Chondrocyte (in vitro differentiated cells): ENCODE results near the gene EGLN1. TPM values are rescaled to one million over a fixed set of nuclear protein-coding genes. Genes with fewer than 3 reads are reported as not detected.
"Not testable (repeated sequence)": the region's sequence is repeated elsewhere in the genome, so short reads cannot be mapped to it uniquely, and the experiment has no call there.

Experiments
- DNase-seq: peaks from one replicate; pipeline ENCODE4 v3.0.0; 2021; ENCODE audit warnings: mixed read lengths, low spot score
- H3K27ac Mint-ChIP-seq: one replicate; pipeline ENCODE4 v1.8.0; 2021; ENCODE audit warnings: mild to moderate bottlenecking, moderate library complexity, mixed read lengths; ENCODE audit not compliant: unreplicated experiment
- H3K27me3 Mint-ChIP-seq: 2 replicates; pipeline ENCODE4 v1.8.0; 2021; ENCODE audit warnings: low read depth, mixed read lengths
- H3K36me3 Mint-ChIP-seq: 2 replicates; pipeline ENCODE4 v1.8.0; 2021; ENCODE audit warnings: low read depth, mixed read lengths
- H3K4me1 Mint-ChIP-seq: 2 replicates; pipeline ENCODE4 v1.8.0; 2021; ENCODE audit warnings: low read depth, mild to moderate bottlenecking, mixed read lengths
- H3K4me3 Mint-ChIP-seq: one replicate; pipeline ENCODE4 v1.8.0; 2021; ENCODE audit warnings: mild to moderate bottlenecking, moderate library complexity, mixed read lengths; ENCODE audit not compliant: unreplicated experiment
- H3K9me3 Mint-ChIP-seq: 2 replicates; pipeline ENCODE4 v1.8.0; 2021; ENCODE audit warnings: low read depth, mixed read lengths
- CTCF ChIP-seq: fragments of 200-600 bp; sonication (generic); IDR thresholded peaks from 2 replicates; pipeline ENCODE4 v1.5.0; 2021; ENCODE audit warnings: antibody characterized with exemption, mild to moderate bottlenecking, moderate library complexity
- total RNA-seq: library from RNA; stranded (reverse); gene quantifications from 3 replicates; pipeline ENCODE4 v1.2.1, GENCODE V29; 2021

Gene EGLN1
- total RNA-seq, 1 donor from 2014 or later, result 36.6 TPM

- TF ChIP-seq CTCF, result no peak
- Mint-ChIP-seq H3K27ac (no peak overlapping the region), H3K4me3 (no peak overlapping the region), H3K27me3 (peaks cover 7% of the 10 kb centered on the region), H3K9me3 (peaks cover 19% of the 10 kb centered on the region), H3K4me1 (no peaks in the 10 kb centered on the region), H3K36me3 (peaks cover 2% of the 10 kb centered on the region)
- DNase-seq, result no peak
Observed at GRCh38 chr1:231442735-231443134, 20.6 kb upstream of the EGLN1 start.

- no peaks in the 10 kb centered on the region for H3K4me1 Mint-ChIP-seq
- no peak overlapping the region for H3K27ac Mint-ChIP-seq
- peaks cover 3% of the 10 kb centered on the region for H3K9me3 Mint-ChIP-seq
- no peaks in the 10 kb centered on the region for H3K36me3 Mint-ChIP-seq
- no peak for TF ChIP-seq CTCF
- H3K4me3 Mint-ChIP-seq, result no peak overlapping the region
- no peak for DNase-seq
- no peaks in the 10 kb centered on the region for H3K27me3 Mint-ChIP-seq
Observed at GRCh38 chr1:231432996-231433395, 10.9 kb upstream of the EGLN1 start.

GRCh38 chr1:231431665-231432415 lies 9.8 kb upstream of the EGLN1 start:
- no peak overlapping the region for H3K4me3 Mint-ChIP-seq
- H3K27me3 Mint-ChIP-seq, result no peaks in the 10 kb centered on the region
- DNase-seq, result no peak
- H3K36me3 Mint-ChIP-seq, result no peaks in the 10 kb centered on the region
- no peaks in the 10 kb centered on the region for H3K4me1 Mint-ChIP-seq
- no peak overlapping the region for H3K27ac Mint-ChIP-seq
- peaks cover 3% of the 10 kb centered on the region for H3K9me3 Mint-ChIP-seq
- no peak for TF ChIP-seq CTCF

GRCh38 chr1:231430678-231431352 lies 8.7 kb upstream of the EGLN1 start:
- H3K4me3 Mint-ChIP-seq, H3K4me1 Mint-ChIP-seq, DNase-seq, H3K36me3 Mint-ChIP-seq, H3K27me3 Mint-ChIP-seq, H3K27ac Mint-ChIP-seq, H3K9me3 Mint-ChIP-seq: not testable (repeated sequence)

- Mint-ChIP-seq H3K4me3 (no peak overlapping the region), H3K4me1 (peaks cover 12% of the 10 kb centered on the region), H3K27ac (no peak overlapping the region), H3K9me3 (no peaks in the 10 kb centered on the region), H3K36me3 (no peaks in the 10 kb centered on the region), H3K27me3 (no peaks in the 10 kb centered on the region)
- DNase-seq, result no peak
- TF ChIP-seq CTCF, result no peak
Observed at GRCh38 chr1:231428377-231428776, 6.3 kb upstream of the EGLN1 start.
